H9 (cell line): Measurements from ENCODE around the gene TTC9B. TPM values are rescaled to one million over a fixed set of nuclear protein-coding genes. Genes with fewer than 3 reads are reported as not detected.

Experiments
- DNase-seq: peaks from one replicate; pipeline ENCODE4 v3.0.0-alpha.2; 2017
- H2AFZ ChIP-seq: one replicate; pipeline ENCODE4 v1.6.1; 2013; ENCODE audit warnings: mild to moderate bottlenecking, low read length, control low read depth, moderate library complexity
- H2AK5ac ChIP-seq: 2 replicates; pipeline ENCODE4 v1.6.1; 2013; ENCODE audit warnings: low read length, control low read depth, mixed read lengths; ENCODE audit not compliant: insufficient read length
- H2BK120ac ChIP-seq: one replicate; pipeline ENCODE4 v1.6.1; 2013; ENCODE audit warnings: low read depth, mild to moderate bottlenecking, low read length, control low read depth, inconsistent platforms; ENCODE audit not compliant: poor library complexity, severe bottlenecking
- H2BK12ac ChIP-seq: 2 replicates; pipeline ENCODE4 v1.6.1; 2013; ENCODE audit warnings: low read length, control low read depth, mixed read lengths, low read depth; ENCODE audit not compliant: insufficient read length
- H2BK15ac ChIP-seq: 2 replicates; pipeline ENCODE4 v1.6.1; 2013; ENCODE audit warnings: low read depth, low read length, control low read depth
- H2BK20ac ChIP-seq: one replicate; pipeline ENCODE4 v1.6.1; 2013; ENCODE audit warnings: low read depth, mild to moderate bottlenecking, low read length, control low read depth, inconsistent platforms; ENCODE audit not compliant: poor library complexity, severe bottlenecking
- H2BK5ac ChIP-seq: 2 replicates; pipeline ENCODE4 v1.6.1; 2013; ENCODE audit warnings: low read length, control low read depth, mixed read lengths; ENCODE audit not compliant: insufficient read length
- H3K14ac ChIP-seq: 2 replicates; pipeline ENCODE4 v1.6.1; 2013; ENCODE audit warnings: low read length, control low read depth; ENCODE audit not compliant: insufficient read depth
- H3K18ac ChIP-seq: 2 replicates; pipeline ENCODE4 v1.6.1; 2013; ENCODE audit warnings: low read depth, mild to moderate bottlenecking, mixed read lengths, low read length, control low read depth; ENCODE audit not compliant: insufficient read length
- H3K23ac ChIP-seq: 2 replicates; pipeline ENCODE4 v1.6.1; 2013; ENCODE audit warnings: low read length, control low read depth, mixed read lengths, low read depth; ENCODE audit not compliant: insufficient read length
- H3K23me2 ChIP-seq: 2 replicates; pipeline ENCODE4 v1.6.1; 2013; ENCODE audit warnings: low read depth, mild to moderate bottlenecking, mixed read lengths, low read length, control low read depth; ENCODE audit not compliant: insufficient read length, poor library complexity, severe bottlenecking
- H3K27ac ChIP-seq: 2 replicates; pipeline ENCODE4 v1.5.1; 2013; ENCODE audit warnings: low read length, control low read depth, mixed read lengths, low read depth; ENCODE audit not compliant: insufficient read length
- H3K27me3 ChIP-seq: 2 replicates; pipeline ENCODE4 v1.6.1; 2013; ENCODE audit warnings: low read length, control low read depth, inconsistent platforms; ENCODE audit not compliant: insufficient read depth
- H3K4ac ChIP-seq: 2 replicates; pipeline ENCODE4 v1.6.1; 2013; ENCODE audit warnings: low read depth, mild to moderate bottlenecking, control low read depth, inconsistent platforms, low read length, moderate library complexity
- H3K4me1 ChIP-seq: 2 replicates; pipeline ENCODE4 v1.6.1; 2013; ENCODE audit warnings: low read length, control low read depth, inconsistent platforms; ENCODE audit not compliant: insufficient read depth
- H3K4me2 ChIP-seq: 2 replicates; pipeline ENCODE4 v1.6.1; 2013; ENCODE audit warnings: low read length, control low read depth, mixed read lengths; ENCODE audit not compliant: insufficient read length, insufficient read depth
- H3K56ac ChIP-seq: 2 replicates; pipeline ENCODE4 v1.6.1; 2013; ENCODE audit warnings: low read depth, mild to moderate bottlenecking, mixed read lengths, low read length, control low read depth; ENCODE audit not compliant: insufficient read length
- H3K79me1 ChIP-seq: 2 replicates; pipeline ENCODE4 v1.6.1; 2013; ENCODE audit warnings: low read depth, mild to moderate bottlenecking, moderate library complexity, low read length, control low read depth, inconsistent platforms; ENCODE audit not compliant: insufficient read depth, poor library complexity, severe bottlenecking
- H3K79me2 ChIP-seq: 2 replicates; pipeline ENCODE4 v1.6.1; 2013; ENCODE audit warnings: low read length, control low read depth, inconsistent platforms; ENCODE audit not compliant: insufficient read depth
- H3K9ac ChIP-seq: 2 replicates; pipeline ENCODE4 v1.6.1; 2013; ENCODE audit warnings: low read length, control low read depth, mixed read lengths; ENCODE audit not compliant: insufficient read length; ENCODE audit errors: extremely low read depth
- H3K9me3 ChIP-seq: one replicate; pipeline ENCODE4 v1.6.1; 2013; ENCODE audit warnings: low read depth, low read length, inconsistent platforms; ENCODE audit not compliant: control insufficient read depth
- H3T11ph ChIP-seq: one replicate; pipeline ENCODE4 v1.6.1; 2013; ENCODE audit warnings: mild to moderate bottlenecking, low read length, control low read depth, inconsistent platforms
- H4K20me1 ChIP-seq: one replicate; pipeline ENCODE4 v1.6.1; 2013; ENCODE audit not compliant: control insufficient read depth, insufficient read length, insufficient read depth
- H4K5ac ChIP-seq: 2 replicates; pipeline ENCODE4 v1.6.1; 2013; ENCODE audit warnings: low read depth, mild to moderate bottlenecking, mixed read lengths, low read length, control low read depth; ENCODE audit not compliant: insufficient read length
- H4K8ac ChIP-seq: replicated peaks from 2 replicates; pipeline ENCODE4 v1.6.1; 2013; ENCODE audit warnings: low read length, control low read depth, mixed read lengths, low read depth; ENCODE audit not compliant: insufficient read length
- H4K91ac ChIP-seq: 2 replicates; pipeline ENCODE4 v1.6.1; 2013; ENCODE audit warnings: low read depth, mild to moderate bottlenecking, moderate library complexity, mixed read lengths, low read length, control low read depth; ENCODE audit not compliant: insufficient read length
- H3K27ac Mint-ChIP-seq, 3 experiments: 2 replicates in 2 of 3; 3 replicates in 1 of 3; pipeline ENCODE4 v1.8.0; 2020 to 2021; ENCODE audit warnings: mixed read lengths in 3 of 3, mild to moderate bottlenecking in 1 of 3, moderate library complexity in 1 of 3
- H3K27me3 Mint-ChIP-seq: 2 replicates; pipeline ENCODE4 v1.8.0; 2021; ENCODE audit warnings: low read depth, mild to moderate bottlenecking, moderate library complexity, mixed read lengths
- H3K36me3 Mint-ChIP-seq, 3 experiments: 2 replicates in 2 of 3; 3 replicates in 1 of 3; pipeline ENCODE4 v1.8.0; 2020 to 2021; ENCODE audit warnings: low read depth in 3 of 3, mixed read lengths in 3 of 3; ENCODE audit not compliant: insufficient read depth in 1 of 3
- H3K4me1 Mint-ChIP-seq, 2 experiments: 2 replicates each; pipeline ENCODE4 v1.8.0; 2020; ENCODE audit warnings: mixed read lengths in 2 of 2
- H3K4me3 Mint-ChIP-seq, 2 experiments: 2 replicates in 1 of 2; 3 replicates in 1 of 2; pipeline ENCODE4 v1.8.0; 2020 to 2021; ENCODE audit warnings: mild to moderate bottlenecking in 2 of 2, mixed read lengths in 2 of 2, moderate library complexity in 1 of 2
- H3K9me3 Mint-ChIP-seq, 2 experiments: 2 replicates in 1 of 2; 3 replicates in 1 of 2; pipeline ENCODE4 v1.8.0; 2020; ENCODE audit warnings: mild to moderate bottlenecking in 2 of 2, mixed read lengths in 2 of 2, moderate library complexity in 1 of 2
- WGBS: extraction: QIAGEN DNeasy Blood & Tissue Kit; methylation state at CpG from one replicate; pipeline ENCODE4 v1.1.7; 2013; ENCODE audit warnings: missing lambda C conversion rate, low lambda C conversion rate, mixed read lengths; ENCODE audit not compliant: insufficient read length; ENCODE audit errors: extremely low coverage; 5-methylcytosine and 5-hydroxymethylcytosine counted together
- total RNA-seq: library from RNA; stranded (reverse); gene quantifications from 2 replicates; pipeline ENCODE4 v1.2.1, GENCODE V29; 2021
- TF ChIP-seq, protein P1 (sequence below): fragments of 200-600 bp; sonication (generic); conservative IDR thresholded peaks from 3 replicates; pipeline ENCODE4 v1.8.0; 2021; ENCODE audit warnings: antibody characterized with exemption, mild to moderate bottlenecking

The TTC9B gene
- total RNA-seq, 1 experiment from 2014 or later: 0.15 TPM

DNA sequence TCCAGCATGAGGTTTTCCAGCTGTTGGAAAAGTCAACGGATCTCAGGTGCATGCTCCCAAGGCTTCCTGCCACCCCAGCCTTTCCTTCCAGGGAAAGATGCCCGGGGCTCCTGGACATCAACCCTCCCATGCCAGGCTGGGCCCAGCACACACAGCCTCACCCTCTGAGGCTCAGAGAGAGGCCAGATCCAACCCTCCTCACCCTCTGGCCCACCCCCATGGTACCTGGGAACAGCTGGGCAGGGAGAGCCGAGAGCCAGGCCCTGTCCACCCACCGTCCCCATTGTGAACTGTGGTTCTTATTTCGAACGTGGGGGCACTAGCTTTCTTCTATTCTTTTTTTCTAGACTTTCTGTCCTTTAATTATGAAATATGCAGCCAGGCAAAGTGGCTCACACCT lies 18.2 kb upstream of the TTC9B start:
- TF ChIP-seq, protein P1, sequence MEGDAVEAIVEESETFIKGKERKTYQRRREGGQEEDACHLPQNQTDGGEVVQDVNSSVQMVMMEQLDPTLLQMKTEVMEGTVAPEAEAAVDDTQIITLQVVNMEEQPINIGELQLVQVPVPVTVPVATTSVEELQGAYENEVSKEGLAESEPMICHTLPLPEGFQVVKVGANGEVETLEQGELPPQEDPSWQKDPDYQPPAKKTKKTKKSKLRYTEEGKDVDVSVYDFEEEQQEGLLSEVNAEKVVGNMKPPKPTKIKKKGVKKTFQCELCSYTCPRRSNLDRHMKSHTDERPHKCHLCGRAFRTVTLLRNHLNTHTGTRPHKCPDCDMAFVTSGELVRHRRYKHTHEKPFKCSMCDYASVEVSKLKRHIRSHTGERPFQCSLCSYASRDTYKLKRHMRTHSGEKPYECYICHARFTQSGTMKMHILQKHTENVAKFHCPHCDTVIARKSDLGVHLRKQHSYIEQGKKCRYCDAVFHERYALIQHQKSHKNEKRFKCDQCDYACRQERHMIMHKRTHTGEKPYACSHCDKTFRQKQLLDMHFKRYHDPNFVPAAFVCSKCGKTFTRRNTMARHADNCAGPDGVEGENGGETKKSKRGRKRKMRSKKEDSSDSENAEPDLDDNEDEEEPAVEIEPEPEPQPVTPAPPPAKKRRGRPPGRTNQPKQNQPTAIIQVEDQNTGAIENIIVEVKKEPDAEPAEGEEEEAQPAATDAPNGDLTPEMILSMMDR: no peak
- Histone ChIP-seq H2BK5ac (no peak overlapping the region), H3K4me2 (no peak overlapping the region), H2AFZ (no peak overlapping the region), H3K56ac (no peak overlapping the region), H4K8ac (no peak overlapping the region), H3K27me3 (no peaks in the 10 kb centered on the region), H2BK12ac (no peak overlapping the region), H4K20me1 (no peaks in the 10 kb centered on the region), H3K23me2 (no peaks in the 10 kb centered on the region), H3K4ac (no peak overlapping the region), H3K9ac (no peak overlapping the region), H2BK120ac (no peak overlapping the region), H2BK20ac (no peak overlapping the region), H3K18ac (no peak overlapping the region), H3K14ac (no peak overlapping the region), H4K91ac (no peak overlapping the region), H3T11ph (no peak overlapping the region), H3K27ac (no peak overlapping the region), H4K5ac (no peak overlapping the region), H3K9me3 (no peaks in the 10 kb centered on the region), H3K79me1 (no peaks in the 10 kb centered on the region), H3K23ac (no peak overlapping the region), H2BK15ac (no peak overlapping the region), H3K4me1 (peaks cover 2% of the 10 kb centered on the region; the same call in 1 of the 2 replicates), H3K79me2 (no peaks in the 10 kb centered on the region), H2AK5ac (no peak overlapping the region)
- H3K9me3 Mint-ChIP-seq: no peaks in the 10 kb centered on the region
- H3K36me3 Mint-ChIP-seq: peaks cover 7 to 47% (median 42%) of the 10 kb centered on the region in 3 experiments; a peak in 6 of 7 replicates
- no peaks in the 10 kb centered on the region for H3K27me3 Mint-ChIP-seq
- H3K4me1 Mint-ChIP-seq: peaks cover 11 to 13% of the 10 kb centered on the region in 2 experiments
- no peak overlapping the region for H3K4me3 Mint-ChIP-seq
- no peak overlapping the region for H3K27ac Mint-ChIP-seq
- WGBS: no CpG with 5 or more reads among the region's 6 CpGs
- no peak for DNase-seq
